ENCODE data around the gene SNHG17. TPM values are rescaled to one million over a fixed set of nuclear protein-coding genes. Genes with fewer than 3 reads are reported as not detected.

SNHG17 gene
- total RNA-seq, 4 donors from 2014 or later = 13.3 to 38.4 (median 18.7) TPM

GRCh38 chr20:38452880-38453624, 17.9 kb upstream of the SNHG17 start:
- DNase-seq = no peak
- no peak overlapping the region for H3K4me3 ChIP-seq (replicated peaks in 1 of 3)
- no peaks in the 10 kb centered on the region for H3K9me3 ChIP-seq
- H3K27me3 ChIP-seq = no peaks in the 10 kb centered on the region
- H3K27ac ChIP-seq = no peak overlapping the region
- WGBS, 2 donors = 88 to 92% methylated on average over 19 of the region's 19 CpGs
- intact Hi-C loops (cut with DNase I) = no loop called here
- H3K4me1 ChIP-seq = peaks cover 0 to under 1% of the 10 kb centered on the region in 2 donors
- no peak for TF ChIP-seq POLR2A (IDR thresholded peaks at IDR 0.05)
- TF ChIP-seq, protein P1, sequence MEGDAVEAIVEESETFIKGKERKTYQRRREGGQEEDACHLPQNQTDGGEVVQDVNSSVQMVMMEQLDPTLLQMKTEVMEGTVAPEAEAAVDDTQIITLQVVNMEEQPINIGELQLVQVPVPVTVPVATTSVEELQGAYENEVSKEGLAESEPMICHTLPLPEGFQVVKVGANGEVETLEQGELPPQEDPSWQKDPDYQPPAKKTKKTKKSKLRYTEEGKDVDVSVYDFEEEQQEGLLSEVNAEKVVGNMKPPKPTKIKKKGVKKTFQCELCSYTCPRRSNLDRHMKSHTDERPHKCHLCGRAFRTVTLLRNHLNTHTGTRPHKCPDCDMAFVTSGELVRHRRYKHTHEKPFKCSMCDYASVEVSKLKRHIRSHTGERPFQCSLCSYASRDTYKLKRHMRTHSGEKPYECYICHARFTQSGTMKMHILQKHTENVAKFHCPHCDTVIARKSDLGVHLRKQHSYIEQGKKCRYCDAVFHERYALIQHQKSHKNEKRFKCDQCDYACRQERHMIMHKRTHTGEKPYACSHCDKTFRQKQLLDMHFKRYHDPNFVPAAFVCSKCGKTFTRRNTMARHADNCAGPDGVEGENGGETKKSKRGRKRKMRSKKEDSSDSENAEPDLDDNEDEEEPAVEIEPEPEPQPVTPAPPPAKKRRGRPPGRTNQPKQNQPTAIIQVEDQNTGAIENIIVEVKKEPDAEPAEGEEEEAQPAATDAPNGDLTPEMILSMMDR (IDR thresholded peaks at IDR 0.05) = no peak
- peaks cover 8 to 13% of the 10 kb centered on the region in 2 donors for H3K36me3 ChIP-seq

DNA sequence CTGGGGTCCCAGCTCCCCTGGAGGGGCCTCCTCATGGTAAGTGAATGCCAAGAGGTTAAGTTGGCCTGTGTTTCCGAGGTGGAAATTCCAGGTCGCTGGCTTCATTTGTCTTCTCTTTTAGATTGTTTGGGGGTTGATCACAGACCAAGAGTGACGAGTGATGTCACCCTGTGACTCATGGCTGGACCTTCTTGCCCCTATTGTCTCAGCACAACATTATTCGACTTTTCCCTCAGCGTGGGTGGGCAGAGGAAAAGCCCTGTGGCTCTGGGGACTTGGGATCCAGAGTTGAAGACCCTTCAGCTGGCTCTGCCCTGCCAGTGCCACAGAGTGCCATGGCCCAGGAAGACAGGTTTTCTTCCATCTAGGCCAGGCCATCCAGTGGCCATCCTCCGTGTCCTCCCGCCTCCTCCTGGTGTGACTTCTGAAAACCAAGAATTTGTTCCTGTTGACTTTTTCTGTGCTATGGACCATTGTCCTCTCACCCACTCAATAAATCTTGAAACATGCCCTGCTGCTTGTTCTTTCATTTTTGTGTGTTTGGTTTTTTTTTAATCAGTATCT, 15.4 kb upstream of the SNHG17 start:
- intact Hi-C loops (cut with DNase I) = no loop called here
- Histone ChIP-seq H3K36me3 (peaks cover 8 to 13% of the 10 kb centered on the region in 2 donors), H3K4me1 (peaks cover 8 to 15% of the 10 kb centered on the region in 2 donors), H3K9me3 (no peaks in the 10 kb centered on the region), H3K4me3 (replicated peaks in 1 of 3) (no peak overlapping the region), H3K27me3 (no peaks in the 10 kb centered on the region), H3K27ac (no peak overlapping the region)
- TF ChIP-seq POLR2A (IDR thresholded peaks at IDR 0.05) = no peak
- TF ChIP-seq, protein P1 (IDR thresholded peaks at IDR 0.05) = no peak
- no peak for DNase-seq
- 82 to 94% methylated on average over 7 of the region's 7 CpGs for WGBS, 2 donors

DNA sequence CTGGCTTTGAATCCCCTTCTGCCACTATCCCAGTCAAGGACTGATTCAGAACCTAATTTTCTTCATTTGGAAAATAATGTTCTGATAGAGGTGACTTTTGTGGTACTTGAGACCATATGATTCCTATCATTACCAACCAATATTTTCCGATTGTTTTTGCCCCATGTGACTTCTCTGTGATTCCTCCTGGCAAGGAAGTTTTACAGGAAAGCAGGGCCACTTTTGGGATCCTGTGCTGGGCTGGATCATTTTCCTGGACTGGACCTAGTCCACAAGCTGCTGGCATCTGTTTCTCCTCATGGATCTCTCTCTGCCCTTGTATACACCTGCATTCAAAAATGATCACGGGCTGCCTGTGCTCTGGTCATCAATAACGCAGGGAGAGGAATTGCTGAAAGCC, 13.9 kb upstream of the SNHG17 start:
- intact Hi-C loops (cut with DNase I) = no loop called here
- H3K27me3 ChIP-seq = no peaks in the 10 kb centered on the region
- no peaks in the 10 kb centered on the region for H3K9me3 ChIP-seq
- H3K36me3 ChIP-seq = peaks cover 8 to 13% of the 10 kb centered on the region in 2 donors
- WGBS, 2 donors = 85 to 86% methylated on average over 3 of the region's 3 CpGs
- DNase-seq = no peak
- peaks cover 8 to 15% of the 10 kb centered on the region in 2 donors for H3K4me1 ChIP-seq
- no peak overlapping the region for H3K4me3 ChIP-seq (replicated peaks in 1 of 3)
- no peak overlapping the region for H3K27ac ChIP-seq
- no peak for TF ChIP-seq POLR2A (IDR thresholded peaks at IDR 0.05)
- TF ChIP-seq, protein P1 (IDR thresholded peaks at IDR 0.05) = no peak

DNA sequence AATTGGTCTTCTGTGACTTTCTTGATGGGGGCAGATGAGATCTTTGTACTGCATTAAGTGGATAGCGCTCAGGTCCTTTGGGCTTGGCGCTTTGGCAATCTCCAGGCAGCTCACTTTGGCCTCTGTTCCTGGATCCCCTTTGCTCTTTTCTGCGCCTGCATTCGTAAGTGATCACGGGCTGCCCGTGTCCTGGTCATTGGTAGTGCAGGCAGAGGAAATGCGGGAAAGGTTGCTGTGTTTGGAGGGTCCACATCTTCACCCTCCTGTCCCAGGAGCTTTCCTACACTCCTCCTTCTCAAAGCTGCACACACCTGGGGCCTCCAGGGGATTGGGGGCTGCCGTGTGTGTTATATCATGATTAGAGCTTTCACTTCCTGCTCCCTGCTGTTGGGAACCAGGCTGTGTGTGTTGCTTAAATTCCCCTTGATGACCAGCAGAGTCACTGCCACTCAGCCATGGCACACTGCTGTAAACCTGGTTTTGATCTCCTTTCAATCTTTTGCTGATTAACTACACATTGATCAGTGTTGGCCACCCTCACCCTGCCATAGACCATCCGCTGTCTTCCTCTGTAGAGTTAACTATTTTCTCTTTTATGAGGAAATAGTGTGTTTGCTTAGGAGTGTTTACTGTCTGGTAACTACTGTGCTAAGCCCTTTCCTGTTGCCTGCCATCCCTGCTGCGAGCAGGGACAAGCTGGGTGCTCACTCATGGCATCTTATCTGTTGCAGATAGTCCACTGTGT, 13.0 kb upstream of the SNHG17 start:
- Histone ChIP-seq H3K27me3 (no peaks in the 10 kb centered on the region), H3K36me3 (peaks cover 8 to 13% of the 10 kb centered on the region in 2 donors), H3K27ac (no peak overlapping the region), H3K4me1 (peaks cover 8 to 15% of the 10 kb centered on the region in 2 donors), H3K9me3 (no peaks in the 10 kb centered on the region), H3K4me3 (replicated peaks in 1 of 3) (no peak overlapping the region)
- intact Hi-C loops (cut with DNase I) = loop anchor here (2.0 kb wide), 1 partner anchor 17 kb away; no protein-coding TSS in a partner anchor
- no peak for TF ChIP-seq POLR2A (IDR thresholded peaks at IDR 0.05)
- TF ChIP-seq, protein P1 (IDR thresholded peaks at IDR 0.05) = no peak
- no peak for DNase-seq
- WGBS, 2 donors = 87 to 89% methylated on average over 10 of the region's 10 CpGs

Measured in thyroid gland (tissue), 4 donors.